Measurements from ENCODE around the gene KLRC3. TPM values are rescaled to one million over a fixed set of nuclear protein-coding genes. Genes with fewer than 3 reads are reported as not detected.
"Not testable (repeated sequence)": the region's sequence is repeated elsewhere in the genome, so short reads cannot be mapped to it uniquely, and the experiment has no call there.

Gene KLRC3
- total and polyA plus RNA-seq, 2 donors (not counting 3 experiments of a cell fraction or from before 2014, with no cell fraction given) = not detected

DNA sequence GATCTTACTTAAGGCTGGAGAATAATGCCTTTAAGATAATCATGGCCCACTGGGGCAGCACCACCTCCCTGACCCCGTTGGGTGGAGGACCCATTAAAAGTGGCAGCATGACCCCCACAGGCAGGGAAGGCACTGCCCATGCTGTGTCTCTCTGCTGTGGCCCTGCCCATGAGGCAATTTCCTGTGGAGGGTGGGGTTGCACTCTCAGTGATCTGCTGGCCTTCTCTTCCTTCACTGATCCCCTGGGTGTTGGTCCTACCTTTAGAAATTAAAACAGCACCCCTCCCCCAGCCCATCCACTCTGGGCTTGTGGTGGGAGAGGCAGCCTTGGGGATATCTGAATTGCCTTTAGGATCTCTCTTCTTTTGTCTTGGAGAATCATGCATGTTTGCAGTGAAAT is 47.8 kb downstream of the KLRC3 start:
- no peaks in the 10 kb centered on the region for H3K9me3 ChIP-seq (replicated peaks; ENCODE audit: control insufficient read depth, insufficient read depth, low read length)
- intact Hi-C loops (cut with micrococcal nuclease) = no loop called here
- no peaks in the 10 kb centered on the region for H4K20me1 ChIP-seq (replicated peaks; ENCODE audit: control insufficient read depth, extremely low read depth, insufficient read depth, low read length)
- no peaks in the 10 kb centered on the region for H3K79me2 ChIP-seq (ENCODE audit: control insufficient read depth, insufficient read depth, low read length)
- H3K27me3 ChIP-seq (ENCODE audit: control insufficient read depth in 2 of 2, insufficient read depth in 2 of 2, low read length in 2 of 2) = no peaks in the 10 kb centered on the region
- ChIA-PET CTCF (no interaction called here), POLR2A (no interaction called here)
- H3K9ac ChIP-seq (replicated peaks; ENCODE audit: extremely low read depth, insufficient read depth, low read length) = no peak overlapping the region
- dilution Hi-C loops (cut with MboI; ENCODE audit: extremely low pct_ligation_motif_present, low sequenced_read_pairs) = no loop called here
- peaks cover 10% of the 10 kb centered on the region for H3K4me1 ChIP-seq (ENCODE audit: control insufficient read depth, extremely low read depth, insufficient read depth, low read length)
- H3K4me2 ChIP-seq (ENCODE audit: insufficient read depth, low read length) = no peak overlapping the region
- no peak overlapping the region for H3K27ac ChIP-seq (ENCODE audit: insufficient read depth, low read depth, low read length)
- no TSS peak for BruUV-seq (replicated peaks)
- DNase-seq (ENCODE audit: low read depth, low spot score) (no peak), FAIRE-seq (no peak)
- H3K4me3 ChIP-seq (replicated peaks in 1 of 3; ENCODE audit: insufficient read depth in 1 of 3, low read depth in 1 of 3, low read length in 3 of 3) = no peak overlapping the region
- H3K9me1 ChIP-seq (replicated peaks; ENCODE audit: control insufficient read depth, extremely low read depth, insufficient read depth, low read length) = no peaks in the 10 kb centered on the region
- H2AFZ ChIP-seq (ENCODE audit: low read depth, low read length) = peak overlapping the region; percentile 62
- H3K36me3 ChIP-seq (ENCODE audit: control insufficient read depth in 2 of 2, extremely low read depth in 1 of 2, insufficient read depth in 2 of 2, low read length in 2 of 2) = no peaks in the 10 kb centered on the region
- TF ChIP-seq GATA2 (IDR thresholded peaks at IDR 0.05; ENCODE audit: insufficient read depth, insufficient read length, low read depth, low read length) = no peak
- TF ChIP-seq, protein P1, sequence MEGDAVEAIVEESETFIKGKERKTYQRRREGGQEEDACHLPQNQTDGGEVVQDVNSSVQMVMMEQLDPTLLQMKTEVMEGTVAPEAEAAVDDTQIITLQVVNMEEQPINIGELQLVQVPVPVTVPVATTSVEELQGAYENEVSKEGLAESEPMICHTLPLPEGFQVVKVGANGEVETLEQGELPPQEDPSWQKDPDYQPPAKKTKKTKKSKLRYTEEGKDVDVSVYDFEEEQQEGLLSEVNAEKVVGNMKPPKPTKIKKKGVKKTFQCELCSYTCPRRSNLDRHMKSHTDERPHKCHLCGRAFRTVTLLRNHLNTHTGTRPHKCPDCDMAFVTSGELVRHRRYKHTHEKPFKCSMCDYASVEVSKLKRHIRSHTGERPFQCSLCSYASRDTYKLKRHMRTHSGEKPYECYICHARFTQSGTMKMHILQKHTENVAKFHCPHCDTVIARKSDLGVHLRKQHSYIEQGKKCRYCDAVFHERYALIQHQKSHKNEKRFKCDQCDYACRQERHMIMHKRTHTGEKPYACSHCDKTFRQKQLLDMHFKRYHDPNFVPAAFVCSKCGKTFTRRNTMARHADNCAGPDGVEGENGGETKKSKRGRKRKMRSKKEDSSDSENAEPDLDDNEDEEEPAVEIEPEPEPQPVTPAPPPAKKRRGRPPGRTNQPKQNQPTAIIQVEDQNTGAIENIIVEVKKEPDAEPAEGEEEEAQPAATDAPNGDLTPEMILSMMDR (IDR thresholded peaks at IDR 0.05; ENCODE audit: extremely low read depth in 1 of 2, insufficient read depth in 1 of 2, low read depth in 1 of 2, low read length in 2 of 2) = no peak
- no peak for TF ChIP-seq POLR2A (IDR thresholded peaks at IDR 0.05; ENCODE audit: low read depth, low read length)
- TF ChIP-seq, protein P2, sequence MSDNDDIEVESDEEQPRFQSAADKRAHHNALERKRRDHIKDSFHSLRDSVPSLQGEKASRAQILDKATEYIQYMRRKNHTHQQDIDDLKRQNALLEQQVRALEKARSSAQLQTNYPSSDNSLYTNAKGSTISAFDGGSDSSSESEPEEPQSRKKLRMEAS (IDR thresholded peaks at IDR 0.05; ENCODE audit: insufficient read depth, insufficient read length) = no peak
- no peak for TF ChIP-seq EZH2 (IDR thresholded peaks at IDR 0.05; ENCODE audit: borderline replicate concordance, low read depth, low read length, severe bottlenecking)
- no peak for TF ChIP-seq FOS (IDR thresholded peaks at IDR 0.05; ENCODE audit: borderline replicate concordance, insufficient read depth, low read length)
- no peak for TF ChIP-seq JUN (IDR thresholded peaks at IDR 0.05; ENCODE audit: borderline replicate concordance, insufficient read depth, insufficient read length, low read depth)

DNA sequence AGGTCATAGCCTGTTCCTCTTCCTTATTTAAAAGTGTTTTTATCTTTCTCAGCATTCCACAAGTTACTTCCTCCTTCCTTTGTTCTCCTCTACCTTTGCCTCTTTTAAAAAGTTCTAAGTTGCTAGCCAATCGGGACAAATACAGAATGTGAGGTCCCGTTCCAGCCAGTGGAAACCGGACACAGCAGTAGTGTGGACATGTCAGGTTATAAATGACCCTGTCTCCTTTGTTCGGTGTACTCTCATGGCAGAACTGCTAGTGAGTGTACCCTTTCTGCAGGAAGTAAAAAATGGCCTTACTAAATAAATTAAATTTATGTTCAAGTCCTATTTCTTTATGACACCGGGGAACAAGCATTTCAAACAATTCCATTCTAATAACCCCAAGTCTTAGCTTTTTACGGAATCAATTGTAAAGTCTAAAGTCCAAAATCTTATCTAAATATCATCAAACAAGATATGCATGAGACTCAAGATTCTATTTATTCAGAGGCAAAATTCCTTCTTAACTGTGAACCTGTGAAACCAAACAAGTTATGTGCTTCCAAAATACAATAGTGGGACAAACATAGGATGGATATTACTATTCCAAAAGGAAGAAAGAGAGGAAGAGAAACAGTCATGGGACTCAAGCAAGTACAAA is 48.4 kb downstream of the KLRC3 start:
- H4K20me1 ChIP-seq (replicated peaks; ENCODE audit: control insufficient read depth, extremely low read depth, insufficient read depth, low read length); H3K9me3 ChIP-seq (replicated peaks; ENCODE audit: control insufficient read depth, insufficient read depth, low read length); H3K36me3 ChIP-seq (ENCODE audit: control insufficient read depth in 2 of 2, extremely low read depth in 1 of 2, insufficient read depth in 2 of 2, low read length in 2 of 2); H3K27me3 ChIP-seq (ENCODE audit: control insufficient read depth in 2 of 2, insufficient read depth in 2 of 2, low read length in 2 of 2); H3K9me1 ChIP-seq (replicated peaks; ENCODE audit: control insufficient read depth, extremely low read depth, insufficient read depth, low read length); H3K9ac ChIP-seq (replicated peaks; ENCODE audit: extremely low read depth, insufficient read depth, low read length); H3K4me3 ChIP-seq (replicated peaks in 1 of 3; ENCODE audit: insufficient read depth in 1 of 3, low read depth in 1 of 3, low read length in 3 of 3); POLR2A ChIA-PET; intact Hi-C loops (cut with micrococcal nuclease); FAIRE-seq; H3K79me2 ChIP-seq (ENCODE audit: control insufficient read depth, insufficient read depth, low read length); dilution Hi-C loops (cut with MboI; ENCODE audit: extremely low pct_ligation_motif_present, low sequenced_read_pairs); CTCF ChIA-PET; H3K27ac ChIP-seq (ENCODE audit: insufficient read depth, low read depth, low read length): not testable (repeated sequence)
- TSS peak; percentile 33 for BruUV-seq (replicated peaks)
- Histone ChIP-seq H3K4me1 (ENCODE audit: control insufficient read depth, extremely low read depth, insufficient read depth, low read length) (peaks cover 10% of the 10 kb centered on the region), H2AFZ (ENCODE audit: low read depth, low read length) (peak overlapping the region; percentile 62), H3K4me2 (ENCODE audit: insufficient read depth, low read length) (peak overlapping the region; percentile 36)
- peak; percentile 44 for DNase-seq (ENCODE audit: low read depth, low spot score)

All from endothelial cell of umbilical vein (primary cell).